GM12892 (cell line): ENCODE results near the gene LRMDA.
"Not testable (repeated sequence)": the region's sequence is repeated elsewhere in the genome, so short reads cannot be mapped to it uniquely, and the experiment has no call there.

Experiments used
- DNase-seq: peaks from one replicate; pipeline ENCODE4 v3.0.0; 2011; ENCODE audit not compliant: insufficient read length
- FAIRE-seq: peaks from 2 replicates; lab custom pipeline; 2011; peaks lifted over from hg19 to GRCh38; lab: Jason Lieb, UNC
- POLR2A ChIP-seq: IDR thresholded peaks from 2 replicates; pipeline ENCODE4 v1.6.1; 2011; ENCODE audit warnings: low read depth, low read length, control low read depth
- POLR2AphosphoS5 ChIP-seq: IDR thresholded peaks from 2 replicates; pipeline ENCODE4 v1.6.1; 2011; ENCODE audit warnings: low read depth, low read length, control low read depth
- TAF1 ChIP-seq: IDR thresholded peaks from 2 replicates; pipeline ENCODE4 v1.6.1; 2011; ENCODE audit warnings: low read depth, mild to moderate bottlenecking, control low read depth, low read length, borderline replicate concordance

LRMDA gene

GRCh38 chr10:75736889-75737579 lies 305.6 kb downstream of the LRMDA start:
- TF ChIP-seq POLR2AphosphoS5 (no peak), TAF1 (no peak), POLR2A (no peak)
- DNase-seq (no peak), FAIRE-seq (no peak)

- no peak for TF ChIP-seq TAF1
- TF ChIP-seq POLR2A: no peak
- no peak for TF ChIP-seq POLR2AphosphoS5
- FAIRE-seq (no peak), DNase-seq (no peak)
Observed at GRCh38 chr10:75737580-75737949, 306.1 kb downstream of the LRMDA start.

- no peak for TF ChIP-seq TAF1
- TF ChIP-seq POLR2A: no peak
- no peak for TF ChIP-seq POLR2AphosphoS5
- DNase-seq (no peak), FAIRE-seq (no peak)
Observed at GRCh38 chr10:75738924-75739323, 307.5 kb downstream of the LRMDA start.

- FAIRE-seq (no peak), DNase-seq (no peak)
- TF ChIP-seq POLR2AphosphoS5 (no peak), POLR2A (no peak), TAF1 (no peak)
Observed at GRCh38 chr10:75739414-75740143, 308.2 kb downstream of the LRMDA start.

GRCh38 chr10:75740541-75740940 lies 309.1 kb downstream of the LRMDA start:
- FAIRE-seq (no peak), DNase-seq (no peak)

GRCh38 chr10:75742355-75742754 lies 310.9 kb downstream of the LRMDA start:
- TF ChIP-seq POLR2AphosphoS5: no peak
- TF ChIP-seq TAF1: no peak
- TF ChIP-seq POLR2A: no peak
- DNase-seq: no peak
- no peak for FAIRE-seq

More at GRCh38 chr10:75740541-75740940, 309.1 kb downstream of the LRMDA start:
- TF ChIP-seq POLR2A (no peak), TAF1 (no peak), POLR2AphosphoS5 (no peak)

- DNase-seq (no peak), FAIRE-seq (no peak)
- no peak for TF ChIP-seq POLR2A
- no peak for TF ChIP-seq TAF1
- TF ChIP-seq POLR2AphosphoS5: no peak
Observed at GRCh38 chr10:75743291-75743778, 311.9 kb downstream of the LRMDA start.

- FAIRE-seq (no peak), DNase-seq (no peak)
- no peak for TF ChIP-seq POLR2A
- TF ChIP-seq POLR2AphosphoS5: no peak
- no peak for TF ChIP-seq TAF1
Observed at GRCh38 chr10:75744261-75744660, 312.8 kb downstream of the LRMDA start.

- FAIRE-seq (no peak), DNase-seq (no peak)
- no peak for TF ChIP-seq POLR2AphosphoS5
Observed at GRCh38 chr10:75746356-75746755, 314.9 kb downstream of the LRMDA start.

- FAIRE-seq, DNase-seq: not testable (repeated sequence)
Observed at GRCh38 chr10:75750093-75750875, 318.9 kb downstream of the LRMDA start.

- FAIRE-seq: no peak
- TF ChIP-seq POLR2AphosphoS5 (no peak), POLR2A (no peak), TAF1 (no peak)
- no peak for DNase-seq
Observed at GRCh38 chr10:75751232-75751631, 319.8 kb downstream of the LRMDA start.

GRCh38 chr10:75753621-75754020 lies 322.2 kb downstream of the LRMDA start:
- no peak for TF ChIP-seq TAF1
- no peak for FAIRE-seq
- no peak for DNase-seq
